GM19463 (cell line): ENCODE data around the gene ZSWIM6.

ENCODE experiments used
- ATAC-seq: cut with Tn5 transposase; IDR thresholded peaks from one replicate; pipeline ENCODE4 v1.9.1; 2021; ENCODE audit warnings: mild to moderate bottlenecking, moderate library complexity; ENCODE audit not compliant: unreplicated experiment

ZSWIM6 gene

GRCh38 chr5:61582887-61583286, 250.8 kb downstream of the ZSWIM6 start:
- ATAC-seq: no peak

- ATAC-seq: no peak
Measured at GRCh38 chr5:61586096-61587084, 254.3 kb downstream of the ZSWIM6 start.

DNA sequence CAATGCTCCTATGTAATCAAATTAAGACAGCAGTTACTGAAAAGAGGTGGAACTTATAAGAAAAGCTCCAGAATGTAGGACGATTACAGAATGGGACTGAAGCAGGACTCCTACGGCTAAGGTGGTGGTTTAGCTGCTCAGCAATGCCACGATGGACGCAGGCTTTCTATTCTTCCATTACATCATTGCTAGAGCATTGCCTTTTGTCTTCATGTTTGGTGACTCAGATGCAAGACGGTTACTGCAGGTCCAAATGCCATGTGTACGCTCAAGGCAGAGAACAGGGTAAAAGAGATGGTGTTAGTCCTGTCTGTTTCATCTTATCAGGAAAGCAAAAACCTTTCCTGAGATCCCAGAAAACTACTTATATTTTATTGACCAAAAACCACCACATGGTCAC, 255.1 kb downstream of the ZSWIM6 start:
- ATAC-seq: no peak

GRCh38 chr5:61588216-61588615, 256.2 kb downstream of the ZSWIM6 start:
- no peak for ATAC-seq

DNA sequence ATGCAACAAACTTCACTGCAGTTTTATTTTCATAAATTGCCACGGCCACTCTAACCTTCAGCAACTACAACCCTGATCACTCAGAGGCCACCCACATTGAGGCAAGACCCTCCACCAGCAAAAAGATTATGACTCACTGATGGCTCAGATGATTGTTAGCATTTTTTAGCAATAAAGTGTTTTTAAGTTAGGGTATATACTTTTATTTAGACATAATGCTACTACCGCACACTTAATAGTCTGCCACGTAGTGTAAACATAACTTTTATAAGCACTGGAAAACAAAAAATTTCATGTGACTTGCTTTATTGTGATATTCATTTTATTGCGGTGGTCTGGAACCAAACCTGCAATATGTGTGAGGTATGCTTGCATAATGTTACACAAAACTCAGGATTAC, 257.9 kb downstream of the ZSWIM6 start:
- no peak for ATAC-seq

- ATAC-seq: no peak
Measured at GRCh38 chr5:61590473-61590872, 258.4 kb downstream of the ZSWIM6 start.

GRCh38 chr5:61591859-61592258, 259.8 kb downstream of the ZSWIM6 start:
- ATAC-seq: no peak

DNA sequence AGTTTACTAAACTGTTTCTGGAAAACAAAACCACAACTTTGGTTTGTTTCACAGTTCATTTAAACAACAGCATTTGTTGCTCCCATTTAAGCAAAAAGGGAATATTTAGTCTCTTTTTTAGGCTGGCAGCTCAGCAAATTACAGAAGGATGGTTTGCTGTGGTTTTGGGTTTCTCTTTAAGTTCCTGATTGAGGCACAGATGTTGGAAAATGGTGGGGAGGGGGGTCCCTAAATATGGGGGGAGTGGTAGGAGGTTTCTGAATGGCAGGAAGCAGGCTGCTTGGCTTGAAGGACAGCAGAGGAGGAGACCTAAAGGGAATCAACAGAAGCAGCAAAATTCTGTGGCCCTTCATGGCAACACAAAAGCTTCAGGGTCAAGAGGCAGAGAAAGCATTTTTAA, 263.4 kb downstream of the ZSWIM6 start:
- no peak for ATAC-seq
